MG63 (cell line): ENCODE measurements around the gene ACER3. TPM values are rescaled to one million over a fixed set of nuclear protein-coding genes. Genes with fewer than 3 reads are reported as not detected.
"Not testable (repeated sequence)": the region's sequence is repeated elsewhere in the genome, so short reads cannot be mapped to it uniquely, and the experiment has no call there.

Experiments used
- DNase-seq: peaks from one replicate; pipeline ENCODE4 v3.0.0-alpha.2; 2020
- H3K27me3 ChIP-seq: fragments of 250-450 bp; sonication (Bioruptor Pico); 2 replicates; pipeline ENCODE4 v1.5.1; 2020; ENCODE audit warnings: mild to moderate bottlenecking, moderate library complexity
- H3K36me3 ChIP-seq: fragments of 250-450 bp; sonication (Bioruptor Pico); 2 replicates; pipeline ENCODE4 v1.5.1; 2020; ENCODE audit warnings: mild to moderate bottlenecking, moderate library complexity
- H3K4me3 ChIP-seq: fragments of 250-450 bp; sonication (Bioruptor Pico); 2 replicates; pipeline ENCODE4 v1.5.1; 2020; ENCODE audit warnings: mild to moderate bottlenecking, moderate library complexity
- H3K9me3 ChIP-seq: fragments of 250-450 bp; sonication (Bioruptor Pico); 2 replicates; pipeline ENCODE4 v1.5.1; 2020; ENCODE audit warnings: mild to moderate bottlenecking, moderate library complexity
- total RNA-seq: library from RNA; depleted of rRNA; stranded (reverse); fragments of >200 nt; shearing (Covaris generic); gene quantifications from 2 replicates; pipeline ENCODE4 v1.2.3, GENCODE V29; 2014; ENCODE audit warnings: low replicate concordance

ACER3 gene
- total RNA-seq, 1 experiment from 2014 or later: 15.8 TPM

DNA sequence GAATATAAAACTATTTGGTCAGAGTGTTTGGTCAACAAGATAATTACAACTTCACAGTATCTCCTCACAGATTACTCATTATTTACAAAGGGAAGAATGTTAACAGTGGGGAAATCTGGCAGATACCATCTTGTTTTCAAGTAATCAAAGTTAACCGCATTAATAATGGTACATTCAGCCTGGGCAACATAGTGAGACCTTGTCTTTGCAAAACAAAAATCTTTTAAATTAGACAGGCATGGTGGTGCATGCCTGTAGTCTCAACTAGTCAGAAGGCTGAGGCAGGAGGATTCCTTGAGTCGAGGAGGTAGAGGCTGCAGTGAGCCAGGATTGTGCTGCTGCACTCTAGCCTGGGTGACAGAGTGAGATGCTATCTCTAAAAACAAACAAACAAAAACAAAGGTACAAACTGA is 78.5 kb downstream of the ACER3 start:
- Histone ChIP-seq H3K27me3 (no peaks in the 10 kb centered on the region), H3K4me3 (no peak overlapping the region), H3K9me3 (peaks cover 8% of the 10 kb centered on the region), H3K36me3 (no peaks in the 10 kb centered on the region; the same call in 1 of the 2 replicates)
- no peak for DNase-seq

DNA sequence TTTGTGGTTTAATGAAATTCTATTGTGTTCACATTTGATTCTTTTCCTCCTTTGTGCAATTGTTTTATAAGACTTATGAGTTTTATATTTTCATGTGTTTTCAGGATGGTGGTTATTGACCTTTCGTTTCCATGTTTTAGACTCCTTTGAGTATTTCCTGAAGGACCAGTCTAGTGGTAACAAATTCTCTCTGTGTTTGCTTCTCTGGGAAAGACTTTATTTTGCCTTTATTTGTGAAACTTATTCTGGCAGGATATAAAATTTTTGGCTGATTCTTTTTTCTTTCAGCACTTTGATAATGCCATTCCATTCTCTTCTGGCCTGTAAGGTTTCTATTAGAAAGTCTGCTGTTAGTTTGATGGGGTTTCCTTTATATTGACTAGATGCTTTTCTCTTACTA is 83.5 kb downstream of the ACER3 start:
- H3K36me3 ChIP-seq: no peaks in the 10 kb centered on the region
- no peak for DNase-seq
- H3K4me3 ChIP-seq: no peak overlapping the region

GRCh38 chr11:76946223-76946622 is 85.5 kb downstream of the ACER3 start:
- H3K27me3 ChIP-seq: no peaks in the 10 kb centered on the region
- H3K36me3 ChIP-seq: no peaks in the 10 kb centered on the region
- no peak for DNase-seq
- peaks cover 4% of the 10 kb centered on the region; the same call in 1 of the 2 replicates for H3K9me3 ChIP-seq
- no peak overlapping the region for H3K4me3 ChIP-seq

More for the DNA sequence above, 83.5 kb downstream of the ACER3 start:
- Histone ChIP-seq H3K9me3 (peaks cover 4% of the 10 kb centered on the region; the same call in 1 of the 2 replicates), H3K27me3 (no peaks in the 10 kb centered on the region)

GRCh38 chr11:76947190-76947589 is 86.5 kb downstream of the ACER3 start:
- Histone ChIP-seq H3K4me3 (no peak overlapping the region), H3K36me3 (no peaks in the 10 kb centered on the region), H3K9me3 (0 out of 2 replicates have a peak, but pooled peaks cover 4% of the 10 kb centered on the region), H3K27me3 (no peaks in the 10 kb centered on the region)
- no peak for DNase-seq

DNA sequence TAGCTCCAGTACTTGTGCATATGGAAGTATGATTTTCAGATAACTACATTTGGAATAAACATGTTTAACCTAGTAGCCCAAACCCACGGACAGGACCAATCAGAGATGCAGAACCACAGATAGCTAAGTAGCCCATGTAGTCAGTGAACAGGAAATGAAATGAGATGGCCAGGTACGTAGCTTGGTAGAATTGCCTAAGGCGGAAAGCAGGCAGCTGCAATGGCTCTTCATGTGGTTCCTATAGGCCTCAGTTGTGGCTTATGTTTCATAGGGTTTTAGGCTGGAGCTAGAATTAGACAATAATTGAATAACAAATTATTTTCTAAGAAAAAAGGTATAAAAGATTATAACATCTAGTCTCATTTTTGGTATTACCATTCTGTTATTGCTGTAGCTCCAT is 87.1 kb downstream of the ACER3 start:
- Histone ChIP-seq H3K36me3 (no peaks in the 10 kb centered on the region), H3K4me3 (no peak overlapping the region), H3K9me3 (0 out of 2 replicates have a peak, but pooled peaks cover 4% of the 10 kb centered on the region), H3K27me3 (no peaks in the 10 kb centered on the region)
- DNase-seq: no peak

DNA sequence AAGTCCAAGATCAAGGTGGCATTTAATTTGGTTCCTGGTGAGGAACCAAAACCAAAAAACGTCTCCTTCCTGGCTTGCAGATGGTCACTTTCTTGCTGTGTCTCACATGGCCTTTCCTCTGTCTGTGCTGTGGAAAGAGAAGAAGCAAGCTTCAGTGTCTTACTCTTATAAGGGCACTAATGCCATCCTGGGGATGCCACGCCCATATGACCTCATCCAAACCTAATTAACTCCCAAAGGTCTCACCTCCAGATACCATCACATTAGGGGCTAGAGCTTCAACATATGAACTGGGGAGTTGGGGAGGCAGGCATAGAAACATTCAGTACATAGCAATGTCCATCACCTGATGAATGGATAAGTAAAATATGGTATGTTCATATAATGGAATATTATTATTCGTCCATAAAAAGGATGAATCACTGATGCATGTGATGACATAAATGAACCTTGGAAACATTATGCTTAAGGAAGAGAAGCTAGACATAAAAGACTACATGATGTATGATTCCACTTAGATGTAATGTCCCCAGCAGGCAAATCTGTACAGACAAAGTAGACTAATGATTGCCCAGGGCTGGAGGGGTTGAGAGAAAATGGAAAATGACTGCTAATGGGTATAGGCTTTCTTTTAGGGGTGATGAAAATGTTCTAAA is 94.9 kb downstream of the ACER3 start:
- no peak overlapping the region for H3K4me3 ChIP-seq
- H3K9me3 ChIP-seq: no peaks in the 10 kb centered on the region
- H3K27me3 ChIP-seq: no peaks in the 10 kb centered on the region
- H3K36me3 ChIP-seq: no peaks in the 10 kb centered on the region
- DNase-seq: no peak

GRCh38 chr11:76962583-76963416 is 102.1 kb downstream of the ACER3 start:
- Histone ChIP-seq H3K27me3 (no peaks in the 10 kb centered on the region), H3K9me3 (no peaks in the 10 kb centered on the region), H3K4me3 (no peak overlapping the region), H3K36me3 (no peaks in the 10 kb centered on the region)
- DNase-seq: no peak

- not testable (repeated sequence) for DNase-seq, H3K27me3 ChIP-seq, H3K9me3 ChIP-seq, H3K4me3 ChIP-seq, H3K36me3 ChIP-seq
Measured at GRCh38 chr11:76963417-76964168, 102.9 kb downstream of the ACER3 start.

GRCh38 chr11:76972051-76972450 is 111.3 kb downstream of the ACER3 start:
- no peaks in the 10 kb centered on the region for H3K27me3 ChIP-seq
- H3K36me3 ChIP-seq: no peaks in the 10 kb centered on the region
- H3K9me3 ChIP-seq: no peaks in the 10 kb centered on the region; the same call in 1 of the 2 replicates
- no peak for DNase-seq
- H3K4me3 ChIP-seq: no peak overlapping the region

DNA sequence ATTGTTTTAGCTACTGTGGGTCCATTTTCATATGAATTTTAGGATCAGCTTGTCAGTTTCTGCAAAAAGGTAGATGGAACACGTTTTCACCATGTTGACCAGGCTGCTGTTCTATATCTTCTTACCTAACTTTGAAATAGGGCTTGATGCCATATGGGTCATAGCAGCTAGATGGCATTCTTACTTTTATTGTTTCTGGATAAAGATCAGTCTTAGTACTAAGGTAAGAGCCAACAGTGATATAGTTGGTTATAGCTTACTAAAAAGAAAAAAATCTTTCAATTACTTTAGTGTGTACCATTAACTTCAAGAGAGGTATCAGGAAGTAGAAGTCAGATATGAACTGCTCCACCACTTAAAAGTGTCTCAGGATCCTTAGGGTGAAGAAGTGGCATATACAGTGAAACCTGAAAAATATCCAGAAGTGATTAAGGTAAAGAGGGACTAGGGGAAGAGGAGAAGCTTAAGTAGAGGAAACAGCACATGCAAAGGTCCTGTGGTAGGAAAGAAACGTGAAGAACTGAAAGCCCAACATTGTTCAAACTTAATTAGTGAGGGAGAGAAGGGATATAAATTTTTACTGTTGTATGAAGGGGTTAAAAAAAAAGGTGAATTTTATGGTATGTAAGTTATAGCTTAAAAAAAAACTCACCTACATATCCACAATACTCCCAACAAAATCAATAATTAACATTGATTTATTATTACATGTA is 113.6 kb downstream of the ACER3 start:
- Histone ChIP-seq H3K36me3 (no peaks in the 10 kb centered on the region), H3K9me3 (no peaks in the 10 kb centered on the region; the same call in 1 of the 2 replicates), H3K4me3 (no peak overlapping the region), H3K27me3 (no peaks in the 10 kb centered on the region)
- no peak for DNase-seq

DNA sequence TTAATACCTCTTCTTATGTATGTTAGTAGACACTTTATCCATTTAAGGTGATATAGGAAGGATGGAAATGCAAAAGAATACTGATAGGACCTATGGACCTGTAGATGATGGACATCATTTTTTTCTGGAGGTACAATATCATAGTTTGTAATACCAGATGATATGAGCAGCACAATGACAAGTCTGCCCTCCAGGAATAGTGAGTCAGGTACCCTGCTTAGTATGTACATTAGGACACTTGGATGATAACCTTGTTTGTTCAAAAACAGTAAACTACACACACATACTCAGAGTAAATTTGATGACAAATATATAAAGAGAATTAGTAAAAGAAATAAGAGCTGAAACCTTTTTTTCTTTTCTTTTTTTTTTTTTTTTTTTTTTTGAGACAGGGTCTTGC is 114.8 kb downstream of the ACER3 start:
- Histone ChIP-seq H3K4me3 (no peak overlapping the region), H3K9me3 (no peaks in the 10 kb centered on the region; the same call in 1 of the 2 replicates), H3K27me3 (no peaks in the 10 kb centered on the region), H3K36me3 (no peaks in the 10 kb centered on the region)
- no peak for DNase-seq

GRCh38 chr11:76977791-76978190 is 117.1 kb downstream of the ACER3 start:
- Histone ChIP-seq H3K4me3 (no peak overlapping the region), H3K27me3 (no peaks in the 10 kb centered on the region), H3K36me3 (no peaks in the 10 kb centered on the region), H3K9me3 (no peaks in the 10 kb centered on the region)
- DNase-seq: no peak

- DNase-seq: no peak
- H3K36me3 ChIP-seq: no peaks in the 10 kb centered on the region
- no peaks in the 10 kb centered on the region for H3K9me3 ChIP-seq
- no peak overlapping the region for H3K4me3 ChIP-seq
- no peaks in the 10 kb centered on the region for H3K27me3 ChIP-seq
Measured at GRCh38 chr11:76978239-76978638, 117.5 kb downstream of the ACER3 start.

GRCh38 chr11:76978818-76979217 is 118.1 kb downstream of the ACER3 start:
- no peak for DNase-seq
- Histone ChIP-seq H3K4me3 (no peak overlapping the region), H3K27me3 (no peaks in the 10 kb centered on the region), H3K36me3 (no peaks in the 10 kb centered on the region), H3K9me3 (no peaks in the 10 kb centered on the region)

DNA sequence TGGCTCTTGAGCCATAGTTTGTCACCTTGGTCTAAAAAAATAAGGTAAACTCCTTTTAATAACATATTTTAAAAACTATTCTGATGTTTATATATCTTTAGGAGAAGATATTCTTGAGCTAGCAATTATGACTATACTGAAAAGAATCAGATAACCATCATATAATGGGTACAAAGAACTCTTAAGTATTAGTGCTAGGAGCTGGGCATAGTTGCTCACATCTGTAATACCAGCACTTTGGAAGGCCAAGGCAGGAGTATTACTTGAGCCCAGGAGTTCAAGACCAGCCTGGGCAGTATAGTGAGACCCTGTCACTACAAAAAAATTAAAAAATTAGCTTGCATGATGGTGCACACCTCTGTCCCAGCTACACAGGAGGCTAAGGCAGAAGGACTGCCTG is 119.5 kb downstream of the ACER3 start:
- Histone ChIP-seq H3K9me3 (no peaks in the 10 kb centered on the region), H3K36me3 (no peaks in the 10 kb centered on the region), H3K4me3 (no peak overlapping the region), H3K27me3 (no peaks in the 10 kb centered on the region)
- no peak for DNase-seq

GRCh38 chr11:76984743-76985142 is 124.0 kb downstream of the ACER3 start:
- H3K4me3 ChIP-seq: no peak overlapping the region
- no peaks in the 10 kb centered on the region for H3K9me3 ChIP-seq
- no peaks in the 10 kb centered on the region for H3K27me3 ChIP-seq
- H3K36me3 ChIP-seq: no peaks in the 10 kb centered on the region
- no peak for DNase-seq
